Natural killer cell (primary cell): ENCODE results near the gene FIGLA. TPM values are rescaled to one million over a fixed set of nuclear protein-coding genes. Genes with fewer than 3 reads are reported as not detected.
"Not testable (repeated sequence)": the region's sequence is repeated elsewhere in the genome, so short reads cannot be mapped to it uniquely, and the experiment has no call there.

ENCODE experiments used
- ATAC-seq, 3 donors: fragments of 150-1000 bp in 2 of 3; fragments of 200-7000 bp in 1 of 3; cut with Tn5 transposase; 1 replicate in 1 of 3; 2 replicates in 2 of 3; pipeline ENCODE4 v1.10.0; 2021; ENCODE audit warnings: mild to moderate bottlenecking in 2 of 3, moderate library complexity in 2 of 3
- DNase-seq, 2 donors: peaks; one replicate each; pipeline versions ENCODE4 v3.0.0 to v3.0.0-alpha.2; 2013 to 2021; ENCODE audit warnings: mixed read lengths in 1 of 2
- H3K27ac ChIP-seq: one replicate; pipeline ENCODE4 v1.5.1; 2013; ENCODE audit warnings: mild to moderate bottlenecking, low read length
- H3K27me3 ChIP-seq: one replicate; pipeline ENCODE4 v1.6.1; 2013; ENCODE audit warnings: low read length; ENCODE audit not compliant: control insufficient read depth, insufficient read depth
- H3K36me3 ChIP-seq: one replicate; pipeline ENCODE4 v1.6.1; 2013; ENCODE audit warnings: low read length; ENCODE audit not compliant: control insufficient read depth, insufficient read depth
- H3K4me1 ChIP-seq: one replicate; pipeline ENCODE4 v1.6.1; 2013; ENCODE audit warnings: low read length; ENCODE audit not compliant: control insufficient read depth, insufficient read depth
- H3K4me3 ChIP-seq: one replicate; pipeline ENCODE4 v1.5.1; 2013; ENCODE audit warnings: low read length
- H3K9me3 ChIP-seq: one replicate; pipeline ENCODE4 v1.6.1; 2013; ENCODE audit warnings: low read length; ENCODE audit not compliant: control insufficient read depth, insufficient read depth
- H3K27ac Mint-ChIP-seq, 2 donors: one replicate each; pipeline ENCODE4 v1.8.0; 2022; ENCODE audit warnings: mild to moderate bottlenecking in 2 of 2, mixed read lengths in 2 of 2, moderate library complexity in 1 of 2
- H3K27me3 Mint-ChIP-seq, 2 donors: one replicate each; pipeline ENCODE4 v1.8.0; 2022; ENCODE audit warnings: low read depth in 2 of 2, mixed read lengths in 2 of 2
- H3K36me3 Mint-ChIP-seq: one replicate; pipeline ENCODE4 v1.8.0; 2022; ENCODE audit warnings: mixed read lengths
- H3K4me1 Mint-ChIP-seq, 2 donors: one replicate each; pipeline ENCODE4 v1.8.0; 2022; ENCODE audit warnings: mixed read lengths in 2 of 2
- H3K4me3 Mint-ChIP-seq: one replicate; pipeline ENCODE4 v1.8.0; 2022; ENCODE audit warnings: mild to moderate bottlenecking, moderate library complexity, mixed read lengths
- H3K9me3 Mint-ChIP-seq, 2 donors: one replicate each; pipeline ENCODE4 v1.8.0; 2022; ENCODE audit warnings: mixed read lengths in 2 of 2
- CTCF ChIP-seq: fragments of 200-600 bp; IDR thresholded peaks from one replicate; pipeline ENCODE4 v1.8.0; 2022; ENCODE audit warnings: antibody characterized with exemption
- WGBS: methylation state at CpG from one replicate; pipeline ENCODE4 v1.1.7; 2013; ENCODE audit warnings: missing lambda C conversion rate; ENCODE audit not compliant: insufficient coverage; 5-methylcytosine and 5-hydroxymethylcytosine counted together
- intact Hi-C: fragments of 100-400 bp; cut with micrococcal nuclease; formaldehyde crosslinking; loops from one replicate; pipeline ENCODE4 v1.14.2; 2022
- total RNA-seq, 4 donors: library from RNA; stranded (reverse); fragments of 120-200 nt in 1 of 4; gene quantifications; one replicate each; pipeline versions ENCODE4 v1.2.3 to v1.2.4, GENCODE V29; 2013 to 2022

The FIGLA gene
- total RNA-seq, 3 donors from 2014 or later (not counting 1 experiment from before 2014, with no cell fraction given): not detected

GRCh38 chr2:70743677-70744076, 46.8 kb downstream of the FIGLA start:
- no peak overlapping the region for H3K4me3 ChIP-seq
- TF ChIP-seq CTCF: no peak
- no peaks in the 10 kb centered on the region for H3K36me3 ChIP-seq
- no peaks in the 10 kb centered on the region for H3K27me3 ChIP-seq
- no peaks in the 10 kb centered on the region for H3K9me3 ChIP-seq
- no peaks in the 10 kb centered on the region for H3K4me1 ChIP-seq
- no peaks in the 10 kb centered on the region for H3K4me1 Mint-ChIP-seq
- no peak overlapping the region for H3K27ac Mint-ChIP-seq
- no peak for DNase-seq
- intact Hi-C loops: no loop called here
- no peak for ATAC-seq
- no peak overlapping the region for H3K27ac ChIP-seq
- H3K27me3 Mint-ChIP-seq: peaks cover 27 to 31% of the 10 kb centered on the region in 2 donors
- no peaks in the 10 kb centered on the region for H3K36me3 Mint-ChIP-seq
- H3K4me3 Mint-ChIP-seq: no peak overlapping the region
- peaks cover 0 to 2% of the 10 kb centered on the region in 2 donors for H3K9me3 Mint-ChIP-seq

GRCh38 chr2:70743068-70743467, 47.4 kb downstream of the FIGLA start:
- DNase-seq (no peak), ATAC-seq (no peak)
- Histone ChIP-seq H3K9me3 (no peaks in the 10 kb centered on the region), H3K4me1 (no peaks in the 10 kb centered on the region), H3K27ac (no peak overlapping the region), H3K27me3 (no peaks in the 10 kb centered on the region), H3K36me3 (no peaks in the 10 kb centered on the region), H3K4me3 (no peak overlapping the region)
- Mint-ChIP-seq H3K4me3 (no peak overlapping the region), H3K9me3 (peaks cover 0 to 2% of the 10 kb centered on the region in 2 donors), H3K4me1 (no peaks in the 10 kb centered on the region), H3K36me3 (no peaks in the 10 kb centered on the region), H3K27me3 (peaks cover 23 to 36% of the 10 kb centered on the region in 2 donors), H3K27ac (no peak overlapping the region)
- intact Hi-C loops: no loop called here
- TF ChIP-seq CTCF: no peak
- WGBS: 77% methylated on average over 4 of the region's 4 CpGs

GRCh38 chr2:70739492-70739891, 51.0 kb downstream of the FIGLA start:
- WGBS: 100% methylated on average over 1 of the region's 1 CpG
- H3K27ac Mint-ChIP-seq, H3K4me1 ChIP-seq, H3K27me3 ChIP-seq, intact Hi-C loops, H3K27ac ChIP-seq, H3K9me3 Mint-ChIP-seq, H3K4me1 Mint-ChIP-seq, H3K4me3 Mint-ChIP-seq, H3K36me3 Mint-ChIP-seq, ATAC-seq, H3K4me3 ChIP-seq, H3K9me3 ChIP-seq, DNase-seq, H3K36me3 ChIP-seq: not testable (repeated sequence)
- peaks cover 28 to 57% of the 10 kb centered on the region in 2 donors for H3K27me3 Mint-ChIP-seq

- H3K27ac Mint-ChIP-seq: no peak overlapping the region
- H3K27me3 Mint-ChIP-seq: peaks cover 27 to 57% of the 10 kb centered on the region in 2 donors
- ATAC-seq: no peak
- H3K4me3 Mint-ChIP-seq: no peak overlapping the region
- no peaks in the 10 kb centered on the region for H3K9me3 ChIP-seq
- no peak for TF ChIP-seq CTCF
- H3K4me3 ChIP-seq: no peak overlapping the region
- DNase-seq: no peak
- intact Hi-C loops: no loop called here
- H3K27ac ChIP-seq: no peak overlapping the region
- peaks cover 5% of the 10 kb centered on the region for H3K27me3 ChIP-seq
- no peaks in the 10 kb centered on the region for H3K36me3 ChIP-seq
- peaks cover 7% of the 10 kb centered on the region for H3K36me3 Mint-ChIP-seq
- no peaks in the 10 kb centered on the region for H3K4me1 ChIP-seq
- WGBS: 90% methylated on average over 1 of the region's 2 CpGs
- H3K9me3 Mint-ChIP-seq: peaks cover 0 to 2% of the 10 kb centered on the region in 2 donors
- no peaks in the 10 kb centered on the region for H3K4me1 Mint-ChIP-seq
Observed at GRCh38 chr2:70738159-70738558, 52.3 kb downstream of the FIGLA start.
